ENCODE results near the gene YRDC. TPM values are rescaled to one million over a fixed set of nuclear protein-coding genes. Genes with fewer than 3 reads are reported as not detected.

Gene YRDC
- total and polyA plus RNA-seq, 2 of the 13 experiments (the other 11 are each of a cell fraction or from before 2014, with no cell fraction given): 27.5 to 29.2 TPM

GRCh38 chr1:37845049-37845646 is 37.1 kb upstream of the YRDC start:
- no peaks in the 10 kb centered on the region; a peak in 1 of 5 replicates for H3K27me3 ChIP-seq (ENCODE audit: control insufficient read depth in 1 of 2, insufficient read depth in 2 of 2, low read length in 2 of 2)
- BruUV-seq (replicated peaks): no TSS peak
- no peaks in the 10 kb centered on the region for H3K9me3 ChIP-seq (ENCODE audit: low read length)
- no peak for TF ChIP-seq ZC3H13 (CRISPR knock-in tag; IDR thresholded peaks at IDR 0.05)
- TF ChIP-seq BRD4 (CRISPR knock-in tag; IDR thresholded peaks at IDR 0.05): no peak
- TF ChIP-seq KLF9 (CRISPR knock-in tag; IDR thresholded peaks at IDR 0.05; ENCODE audit: low read depth): no peak
- TF ChIP-seq ZSCAN25 (CRISPR knock-in tag; IDR thresholded peaks at IDR 0.05): no peak
- no peak for TF ChIP-seq CAMTA2 (CRISPR knock-in tag; IDR thresholded peaks at IDR 0.05; ENCODE audit: borderline replicate concordance)
- no peak for TF ChIP-seq CBFB (CRISPR knock-in tag; IDR thresholded peaks at IDR 0.05)
- no peak for TF ChIP-seq FOXP4 (CRISPR knock-in tag; IDR thresholded peaks at IDR 0.05)
- TF ChIP-seq HHEX (CRISPR knock-in tag; IDR thresholded peaks at IDR 0.05): no peak
- no peak for TF ChIP-seq E2F1 (CRISPR knock-in tag; IDR thresholded peaks at IDR 0.05)
- TF ChIP-seq ATM (IDR thresholded peaks at IDR 0.05; ENCODE audit: borderline replicate concordance): no peak
- no peak for TF ChIP-seq ZNF326 (CRISPR knock-in tag; IDR thresholded peaks at IDR 0.05; ENCODE audit: borderline replicate concordance)
- TF ChIP-seq ZNF138 (CRISPR knock-in tag; IDR thresholded peaks at IDR 0.05; ENCODE audit: low read depth): no peak
- TF ChIP-seq FOSL2 (CRISPR knock-in tag; IDR thresholded peaks at IDR 0.05): no peak
- no peak for TF ChIP-seq ATF3 (CRISPR knock-in tag; IDR thresholded peaks at IDR 0.05)
- no peak for TF ChIP-seq ZNF350 (CRISPR knock-in tag; IDR thresholded peaks at IDR 0.05; ENCODE audit: borderline replicate concordance, low read depth)
- TF ChIP-seq LRRFIP1 (CRISPR knock-in tag; conservative IDR thresholded peaks at IDR 0.05): no peak
- TF ChIP-seq ETV6 (CRISPR knock-in tag; conservative IDR thresholded peaks at IDR 0.05): no peak
- DNase-seq (ENCODE audit: low spot score) (no peak), FAIRE-seq (no peak), ATAC-seq (no peak)
- no peaks in the 10 kb centered on the region for H4K20me1 ChIP-seq (ENCODE audit: insufficient read depth, low read length)
- ChIA-PET CTCF (ENCODE audit: low intra/inter-chr PET ratio, low total read pairs) (no interaction called here), POLR2A (interaction anchor here (1.2 kb wide), 1 partner anchor 14 kb away, joined by 3 read pairs; the partner anchor contains the start of gene MTF1)
- intact Hi-C loops (cut with micrococcal nuclease; ENCODE audit: unreplicated experiment): no loop called here
- 76% methylated on average over 5 of the region's 5 CpGs for WGBS (ENCODE audit: low lambda C conversion rate)
- no peak overlapping the region for H2AFZ ChIP-seq (ENCODE audit: low read length)
- peaks cover 4% of the 10 kb centered on the region for H3K79me2 ChIP-seq (ENCODE audit: insufficient read depth, low read length)
- H3K36me3 ChIP-seq (replicated peaks in 1 of 2; ENCODE audit: control insufficient read depth in 1 of 2, insufficient read depth in 2 of 2, low read length in 2 of 2): peaks cover 7 to 19% of the 10 kb centered on the region in 2 experiments; a peak in 4 of 5 replicates
- H3K4me2 ChIP-seq (ENCODE audit: low read depth, low read length): no peak overlapping the region
- H3K27ac ChIP-seq (ENCODE audit: extremely low read length, insufficient read depth, low read length): no peak overlapping the region
- no peak overlapping the region for H3K9ac ChIP-seq (ENCODE audit: insufficient read depth, low read depth, low read length)
- H3K4me3 ChIP-seq (replicated peaks in 1 of 3; ENCODE audit: insufficient read depth in 1 of 3, low read depth in 2 of 3, low read length in 3 of 3): no peak overlapping the region
- H3K4me1 ChIP-seq (ENCODE audit: insufficient read depth, low read length): no peaks in the 10 kb centered on the region
- in situ Hi-C loops (cut with HindIII; ENCODE audit: extremely low pct_ligation_motif_present, low pct_unique_long_range_greater_than_20kb): no loop called here

Measured in HepG2 (cell line).